Thyroid gland (tissue), 4 donors: ENCODE data around the gene ABHD14A.

Experiments
- POLR2A ChIP-seq, 2 donors: fragments of 450-650 bp; IDR thresholded peaks; one replicate each; pipeline ENCODE4 v1.6.1; 2017; ENCODE audit warnings: antibody characterized with exemption in 2 of 2, mild to moderate bottlenecking in 2 of 2, moderate library complexity in 1 of 2
- TF ChIP-seq, protein P1 (sequence below), 6 experiments: fragments of 200-600 bp in 3 of 6; fragments of 450-650 bp in 3 of 6; sonication (generic) in 3 of 6; IDR thresholded peaks; one replicate each; pipeline ENCODE4 v1.5.1; 2016 to 2019; ENCODE audit warnings: antibody characterized with exemption in 6 of 6, mild to moderate bottlenecking in 2 of 6, inconsistent platforms in 1 of 6, moderate library complexity in 1 of 6

DNA sequence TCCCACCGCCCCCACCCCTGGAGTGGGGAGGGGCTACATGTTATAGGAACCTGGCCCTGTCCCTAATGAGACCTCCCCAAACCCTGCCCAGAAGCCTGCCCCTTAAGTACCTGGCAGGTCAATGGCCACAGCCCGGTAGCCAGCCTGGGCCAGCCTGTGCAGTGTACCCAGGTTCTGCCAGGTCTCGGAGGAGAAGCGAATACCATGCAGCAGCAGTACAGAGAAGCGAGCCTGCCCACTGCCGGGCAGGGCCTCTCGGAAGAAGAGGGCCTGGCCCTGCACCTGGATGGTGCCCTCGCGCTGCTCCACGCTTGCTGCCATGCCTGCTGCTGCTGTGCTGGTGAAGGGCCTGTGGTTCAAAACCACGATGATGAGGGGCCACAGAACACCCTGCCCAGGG, 3.5 kb upstream of the ABHD14A start:
- TF ChIP-seq, protein P1, sequence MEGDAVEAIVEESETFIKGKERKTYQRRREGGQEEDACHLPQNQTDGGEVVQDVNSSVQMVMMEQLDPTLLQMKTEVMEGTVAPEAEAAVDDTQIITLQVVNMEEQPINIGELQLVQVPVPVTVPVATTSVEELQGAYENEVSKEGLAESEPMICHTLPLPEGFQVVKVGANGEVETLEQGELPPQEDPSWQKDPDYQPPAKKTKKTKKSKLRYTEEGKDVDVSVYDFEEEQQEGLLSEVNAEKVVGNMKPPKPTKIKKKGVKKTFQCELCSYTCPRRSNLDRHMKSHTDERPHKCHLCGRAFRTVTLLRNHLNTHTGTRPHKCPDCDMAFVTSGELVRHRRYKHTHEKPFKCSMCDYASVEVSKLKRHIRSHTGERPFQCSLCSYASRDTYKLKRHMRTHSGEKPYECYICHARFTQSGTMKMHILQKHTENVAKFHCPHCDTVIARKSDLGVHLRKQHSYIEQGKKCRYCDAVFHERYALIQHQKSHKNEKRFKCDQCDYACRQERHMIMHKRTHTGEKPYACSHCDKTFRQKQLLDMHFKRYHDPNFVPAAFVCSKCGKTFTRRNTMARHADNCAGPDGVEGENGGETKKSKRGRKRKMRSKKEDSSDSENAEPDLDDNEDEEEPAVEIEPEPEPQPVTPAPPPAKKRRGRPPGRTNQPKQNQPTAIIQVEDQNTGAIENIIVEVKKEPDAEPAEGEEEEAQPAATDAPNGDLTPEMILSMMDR (IDR thresholded peaks at IDR 0.05) = no peak
- no peak for TF ChIP-seq POLR2A (IDR thresholded peaks at IDR 0.05)
